Measurements from ENCODE around the gene MAP2K6. TPM values are rescaled to one million over a fixed set of nuclear protein-coding genes. Genes with fewer than 3 reads are reported as not detected.
A peak's percentile ranks its signal among the peaks of the same experiment; 100 is the strongest.

The MAP2K6 gene
- total and polyA plus RNA-seq, 2 experiments from 2014 or later: 0.11 to 0.43 TPM

GRCh38 chr17:69486779-69487637, 72.5 kb downstream of the MAP2K6 start:
- in situ Hi-C loops (cut with MboI): no loop called here
- TF ChIP-seq EZH2phosphoT487 (IDR thresholded peaks at IDR 0.05; ENCODE audit: insufficient read depth, low read depth): no peak
- TF ChIP-seq EZH2 (IDR thresholded peaks at IDR 0.05; ENCODE audit: insufficient read depth, poor library complexity, severe bottlenecking): no peak
- no peak for DNase-seq
- Histone ChIP-seq H3K36me3 (ENCODE audit: low read depth) (no peaks in the 10 kb centered on the region), H3K9me2 (ENCODE audit: insufficient read depth) (no peaks in the 10 kb centered on the region), H3K27ac (no peak overlapping the region), H3K79me2 (ENCODE audit: insufficient read depth) (no peaks in the 10 kb centered on the region), H4K20me1 (ENCODE audit: insufficient read depth) (no peaks in the 10 kb centered on the region), H3K9ac (no peak overlapping the region), H3F3A (ENCODE audit: insufficient read depth) (peaks cover 4% of the 10 kb centered on the region), H3K4me1 (ENCODE audit: insufficient read depth) (peaks cover 4% of the 10 kb centered on the region), H3K27me3 (replicated peaks; ENCODE audit: insufficient read depth) (no peaks in the 10 kb centered on the region), H2AFZ (no peak overlapping the region), H3K4me2 (ENCODE audit: unreplicated experiment) (no peak overlapping the region), H3K4me3 (no peak overlapping the region), H3K9me3 (ENCODE audit: low read depth) (no peaks in the 10 kb centered on the region)
- WGBS, 2 experiments (ENCODE audit: low coverage in 1 of 2, low lambda C conversion rate in 2 of 2, missing lambda C conversion rate in 2 of 2): 71 to 73% methylated on average over 13 of the region's 13 CpGs

- 94 to 97% methylated on average over 4 of the region's 4 CpGs for WGBS, 2 experiments (ENCODE audit: low coverage in 1 of 2, low lambda C conversion rate in 2 of 2, missing lambda C conversion rate in 2 of 2)
- H3K79me2 ChIP-seq (ENCODE audit: insufficient read depth): no peaks in the 10 kb centered on the region
- in situ Hi-C loops (cut with MboI): no loop called here
- H3K9ac ChIP-seq: no peak overlapping the region
- no peak overlapping the region for H3K4me3 ChIP-seq
- H4K20me1 ChIP-seq (ENCODE audit: insufficient read depth): no peaks in the 10 kb centered on the region
- H3K9me3 ChIP-seq (ENCODE audit: low read depth): no peaks in the 10 kb centered on the region
- H3K9me2 ChIP-seq (ENCODE audit: insufficient read depth): no peaks in the 10 kb centered on the region
- H3F3A ChIP-seq (ENCODE audit: insufficient read depth): peaks cover 7% of the 10 kb centered on the region
- peaks cover 15% of the 10 kb centered on the region for H3K4me1 ChIP-seq (ENCODE audit: insufficient read depth)
- no peak overlapping the region for H3K4me2 ChIP-seq (ENCODE audit: unreplicated experiment)
- TF ChIP-seq EZH2phosphoT487 (IDR thresholded peaks at IDR 0.05; ENCODE audit: insufficient read depth, low read depth) (no peak), EZH2 (IDR thresholded peaks at IDR 0.05; ENCODE audit: insufficient read depth, poor library complexity, severe bottlenecking) (no peak)
- H3K27me3 ChIP-seq (replicated peaks; ENCODE audit: insufficient read depth): no peaks in the 10 kb centered on the region
- H3K27ac ChIP-seq: no peak overlapping the region
- no peak for DNase-seq
- no peak overlapping the region for H2AFZ ChIP-seq
- H3K36me3 ChIP-seq (ENCODE audit: low read depth): no peaks in the 10 kb centered on the region
Measured at GRCh38 chr17:69489313-69489712, 74.8 kb downstream of the MAP2K6 start.

GRCh38 chr17:69492410-69493071, 78.0 kb downstream of the MAP2K6 start:
- in situ Hi-C loops (cut with MboI): no loop called here
- H2AFZ ChIP-seq: no peak overlapping the region
- H3K4me2 ChIP-seq (ENCODE audit: unreplicated experiment): peak overlapping the region; percentile 30

GRCh38 chr17:69495787-69496186, 81.3 kb downstream of the MAP2K6 start:
- no peaks in the 10 kb centered on the region for H3K9me3 ChIP-seq (ENCODE audit: low read depth)
- H3K36me3 ChIP-seq (ENCODE audit: low read depth): no peaks in the 10 kb centered on the region
- H3K9ac ChIP-seq: no peak overlapping the region
- H3K4me1 ChIP-seq (ENCODE audit: insufficient read depth): peaks cover 17% of the 10 kb centered on the region
- peaks cover 7% of the 10 kb centered on the region for H3F3A ChIP-seq (ENCODE audit: insufficient read depth)
- no peak overlapping the region for H2AFZ ChIP-seq
- no peak overlapping the region for H3K4me2 ChIP-seq (ENCODE audit: unreplicated experiment)
- H3K4me3 ChIP-seq: no peak overlapping the region
- H3K27me3 ChIP-seq (replicated peaks; ENCODE audit: insufficient read depth): no peaks in the 10 kb centered on the region
- H3K79me2 ChIP-seq (ENCODE audit: insufficient read depth): no peaks in the 10 kb centered on the region
- in situ Hi-C loops (cut with MboI): no loop called here
- no peaks in the 10 kb centered on the region for H4K20me1 ChIP-seq (ENCODE audit: insufficient read depth)
- no peaks in the 10 kb centered on the region for H3K9me2 ChIP-seq (ENCODE audit: insufficient read depth)
- TF ChIP-seq EZH2 (IDR thresholded peaks at IDR 0.05; ENCODE audit: insufficient read depth, poor library complexity, severe bottlenecking) (no peak), EZH2phosphoT487 (IDR thresholded peaks at IDR 0.05; ENCODE audit: insufficient read depth, low read depth) (no peak)
- no peak overlapping the region for H3K27ac ChIP-seq
- WGBS, 2 experiments (ENCODE audit: low coverage in 1 of 2, low lambda C conversion rate in 2 of 2, missing lambda C conversion rate in 2 of 2): 91 to 95% methylated on average over 5 of the region's 5 CpGs
- DNase-seq: no peak

More at GRCh38 chr17:69492410-69493071, 78.0 kb downstream of the MAP2K6 start:
- H3K79me2 ChIP-seq (ENCODE audit: insufficient read depth): no peaks in the 10 kb centered on the region
- no peaks in the 10 kb centered on the region for H3K27me3 ChIP-seq (replicated peaks; ENCODE audit: insufficient read depth)
- TF ChIP-seq EZH2phosphoT487 (IDR thresholded peaks at IDR 0.05; ENCODE audit: insufficient read depth, low read depth) (no peak), EZH2 (IDR thresholded peaks at IDR 0.05; ENCODE audit: insufficient read depth, poor library complexity, severe bottlenecking) (no peak)
- WGBS, 2 experiments (ENCODE audit: low coverage in 1 of 2, low lambda C conversion rate in 2 of 2, missing lambda C conversion rate in 2 of 2): 1 to 3% methylated on average over 3 of the region's 3 CpGs
- H3K4me1 ChIP-seq (ENCODE audit: insufficient read depth): peaks cover 15% of the 10 kb centered on the region
- no peaks in the 10 kb centered on the region for H3K9me3 ChIP-seq (ENCODE audit: low read depth)
- DNase-seq: peak; percentile 95
- peaks cover 7% of the 10 kb centered on the region for H3F3A ChIP-seq (ENCODE audit: insufficient read depth)
- peak overlapping the region; percentile 30; the same call in 1 of the 2 replicates for H3K27ac ChIP-seq
- no peaks in the 10 kb centered on the region for H3K36me3 ChIP-seq (ENCODE audit: low read depth)
- H4K20me1 ChIP-seq (ENCODE audit: insufficient read depth): no peaks in the 10 kb centered on the region
- H3K9ac ChIP-seq: no peak overlapping the region
- no peaks in the 10 kb centered on the region for H3K9me2 ChIP-seq (ENCODE audit: insufficient read depth)
- no peak overlapping the region for H3K4me3 ChIP-seq
